Gastrocnemius medialis (tissue), 4 donors: ENCODE results near the gene DISP3. TPM values are rescaled to one million over a fixed set of nuclear protein-coding genes. Genes with fewer than 3 reads are reported as not detected.

Experiments
- ATAC-seq, 2 donors: fragments of 150-250 bp; one replicate each; pipeline ENCODE4 v1.9.1; 2016
- DNase-seq, 2 donors: peaks; one replicate each; pipeline ENCODE4 v3.0.0-alpha.2; 2019
- H3K27ac ChIP-seq, 4 donors: fragments of 200-600 bp; sonication (generic); 1 replicate in 1 of 4; 2 replicates in 3 of 4; pipeline ENCODE4 v1.5.1; 2016 to 2018; ENCODE audit warnings: mild to moderate bottlenecking in 2 of 4, moderate library complexity in 1 of 4
- H3K27me3 ChIP-seq, 3 donors: fragments of 200-600 bp; sonication (generic) in 2 of 3; 1 replicate in 1 of 3; 2 replicates in 2 of 3; pipeline versions ENCODE4 v1.5.1 to v1.6.0; 2016 to 2019; ENCODE audit warnings: mild to moderate bottlenecking in 1 of 3, moderate library complexity in 1 of 3
- H3K36me3 ChIP-seq, 2 donors: fragments of 200-600 bp; sonication (generic) in 1 of 2; one replicate each; pipeline ENCODE4 v1.5.1; 2017 to 2018
- H3K4me1 ChIP-seq, 2 donors: fragments of 200-600 bp; sonication (generic) in 1 of 2; one replicate each; pipeline ENCODE4 v1.5.1; 2016 to 2017; ENCODE audit warnings: mild to moderate bottlenecking in 2 of 2
- H3K4me3 ChIP-seq, 4 donors: fragments of 200-600 bp; sonication (generic) in 3 of 4; 1 replicate in 1 of 4; 2 replicates in 3 of 4; pipeline ENCODE4 v1.5.1; 2016 to 2019; ENCODE audit warnings: mild to moderate bottlenecking in 2 of 4
- H3K9me3 ChIP-seq, 3 donors: fragments of 200-600 bp; sonication (generic) in 2 of 3; 1 replicate in 1 of 3; 2 replicates in 2 of 3; pipeline ENCODE4 v1.5.1; 2016 to 2019
- POLR2A ChIP-seq, 2 donors: fragments of 450-650 bp; IDR thresholded peaks; one replicate each; pipeline ENCODE4 v1.6.1; 2017; ENCODE audit warnings: antibody characterized with exemption in 2 of 2, mild to moderate bottlenecking in 2 of 2, moderate library complexity in 2 of 2
- in situ Hi-C, 4 donors: fragments of 200-750 bp; cut with MboI; loops; one replicate each; pipeline versions ENCODE4 v1.15.0 to v1.8.0; 2017; ENCODE audit warnings: low sequenced_read_pairs in 4 of 4
- intact Hi-C: fragments of 100-400 bp; cut with DNase I; formaldehyde crosslinking; loops from one replicate; pipeline ENCODE4 v1.15.1; 2023; ENCODE audit warnings: low total_unique reads
- total RNA-seq, 4 donors: library from RNA; depleted of rRNA; stranded (reverse); fragments of >200 nt; gene quantifications; one replicate each; pipeline versions ENCODE4 v1.1.0 to v1.2.3, GENCODE V29; 2016
- TF ChIP-seq, protein P1 (sequence below), 5 experiments: fragments of 450-650 bp in 3 of 5; fragments of 200-600 bp in 2 of 5; sonication (generic) in 2 of 5; IDR thresholded peaks in 4 of 5; conservative IDR thresholded peaks in 1 of 5; 1 replicate in 4 of 5; 2 replicates in 1 of 5; pipeline ENCODE4 v1.5.1; 2016 to 2019; ENCODE audit warnings: antibody characterized with exemption in 5 of 5, mild to moderate bottlenecking in 3 of 5, moderate library complexity in 3 of 5

DISP3 gene
- total RNA-seq, 4 donors from 2014 or later: not detected

DNA sequence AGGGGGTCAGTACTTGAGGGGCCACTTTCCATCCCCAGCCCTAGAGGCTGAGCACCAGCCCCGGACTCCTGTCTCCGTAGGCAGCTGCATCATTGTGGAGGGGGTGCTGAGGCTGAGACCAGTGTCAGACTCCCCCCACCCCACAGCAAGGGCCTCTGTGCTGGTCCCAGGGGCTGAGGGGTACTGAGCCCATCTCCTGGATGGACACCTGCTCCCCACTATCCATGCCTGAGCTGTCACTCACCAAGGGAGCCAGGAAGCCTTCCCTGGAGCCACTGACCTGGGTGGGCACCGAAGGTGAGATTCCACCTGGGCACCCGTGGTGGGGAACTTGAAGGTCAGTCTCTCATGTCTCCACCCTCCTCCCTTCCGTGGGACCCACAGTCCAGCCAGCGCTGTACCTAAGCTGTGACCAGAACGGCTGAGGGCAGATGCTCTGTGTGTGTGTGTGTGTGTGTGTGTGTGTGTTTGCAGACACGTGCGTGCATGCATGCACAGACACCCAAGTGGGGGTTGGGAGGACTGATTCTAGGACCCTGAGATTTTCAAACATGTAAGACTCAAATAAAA is 9.3 kb downstream of the DISP3 start:
- no peak overlapping the region for H3K4me3 ChIP-seq
- ATAC-seq (no peak), DNase-seq (no peak)
- intact Hi-C loops: no loop called here
- TF ChIP-seq POLR2A (IDR thresholded peaks at IDR 0.05): no peak
- TF ChIP-seq, protein P1, sequence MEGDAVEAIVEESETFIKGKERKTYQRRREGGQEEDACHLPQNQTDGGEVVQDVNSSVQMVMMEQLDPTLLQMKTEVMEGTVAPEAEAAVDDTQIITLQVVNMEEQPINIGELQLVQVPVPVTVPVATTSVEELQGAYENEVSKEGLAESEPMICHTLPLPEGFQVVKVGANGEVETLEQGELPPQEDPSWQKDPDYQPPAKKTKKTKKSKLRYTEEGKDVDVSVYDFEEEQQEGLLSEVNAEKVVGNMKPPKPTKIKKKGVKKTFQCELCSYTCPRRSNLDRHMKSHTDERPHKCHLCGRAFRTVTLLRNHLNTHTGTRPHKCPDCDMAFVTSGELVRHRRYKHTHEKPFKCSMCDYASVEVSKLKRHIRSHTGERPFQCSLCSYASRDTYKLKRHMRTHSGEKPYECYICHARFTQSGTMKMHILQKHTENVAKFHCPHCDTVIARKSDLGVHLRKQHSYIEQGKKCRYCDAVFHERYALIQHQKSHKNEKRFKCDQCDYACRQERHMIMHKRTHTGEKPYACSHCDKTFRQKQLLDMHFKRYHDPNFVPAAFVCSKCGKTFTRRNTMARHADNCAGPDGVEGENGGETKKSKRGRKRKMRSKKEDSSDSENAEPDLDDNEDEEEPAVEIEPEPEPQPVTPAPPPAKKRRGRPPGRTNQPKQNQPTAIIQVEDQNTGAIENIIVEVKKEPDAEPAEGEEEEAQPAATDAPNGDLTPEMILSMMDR (IDR thresholded peaks at IDR 0.05 in 4 of 5, conservative IDR thresholded peaks at IDR 0.05 in 1 of 5): no peak
- in situ Hi-C loops: no loop called here
- no peaks in the 10 kb centered on the region for H3K36me3 ChIP-seq
- no peak overlapping the region for H3K27ac ChIP-seq
- H3K27me3 ChIP-seq: peaks cover 29 to 31% (median 30%) of the 10 kb centered on the region in 3 donors
- H3K9me3 ChIP-seq: no peaks in the 10 kb centered on the region
- no peaks in the 10 kb centered on the region for H3K4me1 ChIP-seq

- in situ Hi-C loops (no loop called here), intact Hi-C loops (no loop called here)
- no peak overlapping the region for H3K27ac ChIP-seq
- H3K27me3 ChIP-seq: peaks cover 23 to 31% (median 30%) of the 10 kb centered on the region in 3 donors
- H3K36me3 ChIP-seq: no peaks in the 10 kb centered on the region
- DNase-seq (no peak), ATAC-seq (no peak)
- H3K9me3 ChIP-seq: no peaks in the 10 kb centered on the region
- H3K4me3 ChIP-seq: no peak overlapping the region
- TF ChIP-seq, protein P1 (IDR thresholded peaks at IDR 0.05 in 4 of 5, conservative IDR thresholded peaks at IDR 0.05 in 1 of 5): no peak
- TF ChIP-seq POLR2A (IDR thresholded peaks at IDR 0.05): no peak
- no peaks in the 10 kb centered on the region for H3K4me1 ChIP-seq
These were observed 10.1 kb downstream of the DISP3 start for GRCh38 chr1:11488966-11489625.

DNA sequence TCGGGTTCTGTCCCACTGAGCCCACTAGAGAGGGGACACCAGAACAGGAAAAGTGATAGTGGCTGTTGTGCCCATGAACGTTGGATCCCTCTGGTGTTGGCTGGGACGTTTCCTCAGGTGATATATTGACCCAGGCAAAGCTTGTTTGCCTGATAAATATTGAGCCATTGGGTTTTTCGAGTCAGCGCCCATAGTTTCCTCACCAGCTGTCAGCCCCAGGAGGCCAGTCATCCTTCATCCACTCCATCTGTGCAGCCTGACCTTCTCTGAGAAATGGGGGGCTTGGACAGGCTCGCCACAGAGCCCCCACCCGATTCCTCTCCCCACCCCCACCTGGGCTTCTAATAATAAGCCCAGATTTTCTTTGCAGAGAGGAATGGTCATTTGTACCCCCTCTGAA is 13.3 kb downstream of the DISP3 start:
- no peaks in the 10 kb centered on the region for H3K36me3 ChIP-seq
- in situ Hi-C loops (no loop called here), intact Hi-C loops (no loop called here)
- no peak for TF ChIP-seq POLR2A (IDR thresholded peaks at IDR 0.05)
- no peak overlapping the region for H3K4me3 ChIP-seq
- peaks cover 11 to 25% (median 24%) of the 10 kb centered on the region in 3 donors for H3K27me3 ChIP-seq
- H3K27ac ChIP-seq: no peak overlapping the region
- ATAC-seq: no peak
- H3K4me1 ChIP-seq: no peaks in the 10 kb centered on the region
- no peaks in the 10 kb centered on the region for H3K9me3 ChIP-seq
- DNase-seq: no peak

- Histone ChIP-seq H3K36me3 (no peaks in the 10 kb centered on the region), H3K27me3 (peaks cover 0 to 21% (median 20%) of the 10 kb centered on the region in 3 donors), H3K9me3 (no peaks in the 10 kb centered on the region), H3K4me1 (no peaks in the 10 kb centered on the region), H3K4me3 (no peak overlapping the region), H3K27ac (no peak overlapping the region)
- DNase-seq: no peak
- TF ChIP-seq POLR2A (IDR thresholded peaks at IDR 0.05): no peak
- TF ChIP-seq, protein P1 (IDR thresholded peaks at IDR 0.05 in 4 of 5, conservative IDR thresholded peaks at IDR 0.05 in 1 of 5): no peak
- intact Hi-C loops (no loop called here), in situ Hi-C loops (no loop called here)
- no peak for ATAC-seq
These were observed 15.2 kb downstream of the DISP3 start for GRCh38 chr1:11493972-11494655.

- no peak for ATAC-seq
- no peaks in the 10 kb centered on the region for H3K4me1 ChIP-seq
- H3K27ac ChIP-seq: no peak overlapping the region
- DNase-seq: no peak
- H3K36me3 ChIP-seq: no peaks in the 10 kb centered on the region
- H3K4me3 ChIP-seq: no peak overlapping the region
- in situ Hi-C loops (no loop called here), intact Hi-C loops (no loop called here)
- TF ChIP-seq, protein P1 (IDR thresholded peaks at IDR 0.05 in 4 of 5, conservative IDR thresholded peaks at IDR 0.05 in 1 of 5): no peak
- no peak for TF ChIP-seq POLR2A (IDR thresholded peaks at IDR 0.05)
- peaks cover 0 to 20% (median 20%) of the 10 kb centered on the region in 3 donors for H3K27me3 ChIP-seq
- H3K9me3 ChIP-seq: no peaks in the 10 kb centered on the region
These were observed 15.8 kb downstream of the DISP3 start for GRCh38 chr1:11494771-11495170.
